GM18951 (cell line): ENCODE data around the gene SLC26A1.

Experiments
- POLR2A ChIP-seq: IDR thresholded peaks from 4 replicates; pipeline ENCODE4 v1.6.1; 2011; ENCODE audit warnings: mild to moderate bottlenecking; ENCODE audit not compliant: insufficient read length, insufficient read depth; ENCODE audit errors: extremely low read depth
- in situ Hi-C: fragments of 300-500 bp; cut with MboI; formaldehyde crosslinking; loops from one replicate; pipeline ENCODE4 v1.12.0; 2022; ENCODE audit warnings: low sequenced_read_pairs, mixed read lengths, inconsistent platforms; ENCODE audit not compliant: unreplicated experiment

Gene SLC26A1

GRCh38 chr4:993111-994029, at the start of gene SLC26A1:
Gene SLC26A1 (minus strand): TSS chr4:993404. CDS start chr4:991703, 1,701 bp downstream.
- in situ Hi-C loops: no loop called here
- no peak for TF ChIP-seq POLR2A

- TF ChIP-seq POLR2A: no peak
Measured at GRCh38 chr4:1042352-1043055, 49.3 kb upstream of the SLC26A1 start.

GRCh38 chr4:1041936-1042330, 48.7 kb upstream of the SLC26A1 start:
- no peak for TF ChIP-seq POLR2A
- in situ Hi-C loops: no loop called here

More at GRCh38 chr4:1042352-1043055, 49.3 kb upstream of the SLC26A1 start:
- in situ Hi-C loops: no loop called here

GRCh38 chr4:1041147-1041935, 48.1 kb upstream of the SLC26A1 start:
- in situ Hi-C loops: no loop called here

GRCh38 chr4:1040344-1041146, 47.3 kb upstream of the SLC26A1 start:
- TF ChIP-seq POLR2A: no peak
- in situ Hi-C loops: no loop called here

More at GRCh38 chr4:1041147-1041935, 48.1 kb upstream of the SLC26A1 start:
- no peak for TF ChIP-seq POLR2A

GRCh38 chr4:1039493-1040343, 46.5 kb upstream of the SLC26A1 start:
- in situ Hi-C loops: no loop called here
- no peak for TF ChIP-seq POLR2A

- in situ Hi-C loops: no loop called here
- TF ChIP-seq POLR2A: no peak
Measured at GRCh38 chr4:1038948-1039492, 45.8 kb upstream of the SLC26A1 start.

GRCh38 chr4:1036976-1037810, 44.0 kb upstream of the SLC26A1 start:
- in situ Hi-C loops: no loop called here
- TF ChIP-seq POLR2A: no peak

GRCh38 chr4:1036095-1036494, 42.9 kb upstream of the SLC26A1 start:
- TF ChIP-seq POLR2A: no peak
- in situ Hi-C loops: no loop called here

- no peak for TF ChIP-seq POLR2A
- in situ Hi-C loops: no loop called here
Measured at GRCh38 chr4:1035510-1035909, 42.3 kb upstream of the SLC26A1 start.
